Activated CD8-positive, alpha-beta memory T cell treated with anti-CD3 and anti-CD28 coated beads, Interleukin-2, amount 10 ng/mL, durations not matched to agents 7 days and 5 days (primary cell): ENCODE measurements around the gene RHBDL1. TPM values are rescaled to one million over a fixed set of nuclear protein-coding genes. Genes with fewer than 3 reads are reported as not detected.

Experiments used
- ATAC-seq: fragments of 150-1000 bp; cut with Tn5 transposase; one replicate; pipeline ENCODE4 v1.10.0; 2021; ENCODE audit warnings: moderate library complexity
- CTCF ChIA-PET: fragments of 350-600 bp; sonication (Branson Sonifier 250); formaldehyde crosslinking; loops from one replicate; lab custom pipeline; 2021; ENCODE audit warnings: antibody characterized with exemption; lab: Charles Lee
- DNase-seq: peaks from one replicate; pipeline ENCODE4 v3.0.0-alpha.2; 2020
- H3K27ac Mint-ChIP-seq: one replicate; pipeline ENCODE4 v1.8.0; 2021; ENCODE audit warnings: mild to moderate bottlenecking, mixed read lengths
- H3K27me3 Mint-ChIP-seq: one replicate; pipeline ENCODE4 v1.8.0; 2021; ENCODE audit warnings: mixed read lengths
- H3K36me3 Mint-ChIP-seq: one replicate; pipeline ENCODE4 v1.8.0; 2021; ENCODE audit warnings: mild to moderate bottlenecking, mixed read lengths
- H3K4me1 Mint-ChIP-seq: one replicate; pipeline ENCODE4 v1.8.0; 2021; ENCODE audit warnings: mixed read lengths
- H3K4me3 Mint-ChIP-seq: one replicate; pipeline ENCODE4 v1.8.0; 2021; ENCODE audit warnings: mild to moderate bottlenecking, moderate library complexity, mixed read lengths
- H3K9me3 Mint-ChIP-seq: one replicate; pipeline ENCODE4 v1.8.0; 2022; ENCODE audit warnings: low read depth, mixed read lengths
- total RNA-seq, 2 experiments: library from RNA; stranded (reverse); gene quantifications; one replicate each; pipeline ENCODE4 v1.2.3, GENCODE V29; 2021

Gene RHBDL1
- total RNA-seq, 2 experiments from 2014 or later, result 0.37 to 0.79 TPM

DNA sequence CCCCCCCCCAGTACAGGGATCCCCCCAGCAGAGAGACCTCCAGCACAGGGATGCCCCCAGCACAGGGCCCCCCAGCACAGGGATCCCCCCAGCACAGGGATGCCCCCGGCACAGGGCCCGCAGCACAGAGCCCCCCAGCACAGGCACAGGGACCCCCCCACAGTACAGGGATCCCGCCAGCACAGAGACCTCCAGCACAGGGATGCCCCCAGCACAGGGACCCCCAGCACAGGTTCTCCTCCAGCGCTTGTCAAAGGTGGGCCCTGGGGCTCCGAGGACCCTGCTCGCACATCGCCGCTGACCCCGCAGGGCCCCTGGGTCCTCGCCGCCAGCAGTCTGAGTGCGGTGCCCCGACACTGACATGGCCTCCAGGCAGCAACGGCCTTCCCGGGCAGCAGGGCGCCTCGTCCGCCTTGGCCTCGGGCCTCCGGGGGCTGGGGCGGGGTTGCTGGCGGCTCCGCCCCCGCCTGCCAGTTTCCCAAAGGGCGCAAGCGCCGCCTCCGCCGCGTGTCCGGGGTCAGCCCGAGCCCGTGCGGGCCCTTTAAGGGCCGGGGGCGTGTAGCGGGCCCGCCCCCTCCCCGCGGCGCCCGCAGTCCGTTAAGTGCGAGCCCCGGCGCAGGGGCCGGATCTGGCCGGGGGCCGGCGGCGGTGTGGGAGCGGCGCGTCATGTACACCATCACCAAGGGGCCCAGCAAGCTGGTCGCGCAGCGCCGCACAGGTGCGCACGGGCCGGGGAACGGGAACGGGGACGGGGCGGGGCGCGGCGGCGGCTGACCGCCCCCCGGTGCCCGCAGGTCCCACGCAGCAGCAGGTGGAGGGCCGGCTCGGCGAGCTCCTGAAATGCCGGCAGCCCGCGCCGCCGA is 33.9 kb upstream of the RHBDL1 start, which contains the start of gene MCRIP2:
MCRIP2 (plus strand) TSS at position 503 of the 863 bp plus-strand sequence; CDS start at position 667, 164 bp downstream.
- no peaks in the 10 kb centered on the region for H3K36me3 Mint-ChIP-seq
- CTCF ChIA-PET, result interaction anchor here (1.0 kb wide), 1 partner anchor 62 kb away, joined by 3 read pairs; no protein-coding TSS in a partner anchor
- H3K4me3 Mint-ChIP-seq, result peak within 1 kb of the TSS; percentile 69
- H3K27ac Mint-ChIP-seq, result peak within 1 kb of the TSS; percentile 44
- ATAC-seq, result peak; percentile 75
- H3K27me3 Mint-ChIP-seq, result no peaks in the 10 kb centered on the region
- peaks cover 17% of the 10 kb centered on the region for H3K4me1 Mint-ChIP-seq
- no peaks in the 10 kb centered on the region for H3K9me3 Mint-ChIP-seq
- peak; percentile 82 for DNase-seq

DNA sequence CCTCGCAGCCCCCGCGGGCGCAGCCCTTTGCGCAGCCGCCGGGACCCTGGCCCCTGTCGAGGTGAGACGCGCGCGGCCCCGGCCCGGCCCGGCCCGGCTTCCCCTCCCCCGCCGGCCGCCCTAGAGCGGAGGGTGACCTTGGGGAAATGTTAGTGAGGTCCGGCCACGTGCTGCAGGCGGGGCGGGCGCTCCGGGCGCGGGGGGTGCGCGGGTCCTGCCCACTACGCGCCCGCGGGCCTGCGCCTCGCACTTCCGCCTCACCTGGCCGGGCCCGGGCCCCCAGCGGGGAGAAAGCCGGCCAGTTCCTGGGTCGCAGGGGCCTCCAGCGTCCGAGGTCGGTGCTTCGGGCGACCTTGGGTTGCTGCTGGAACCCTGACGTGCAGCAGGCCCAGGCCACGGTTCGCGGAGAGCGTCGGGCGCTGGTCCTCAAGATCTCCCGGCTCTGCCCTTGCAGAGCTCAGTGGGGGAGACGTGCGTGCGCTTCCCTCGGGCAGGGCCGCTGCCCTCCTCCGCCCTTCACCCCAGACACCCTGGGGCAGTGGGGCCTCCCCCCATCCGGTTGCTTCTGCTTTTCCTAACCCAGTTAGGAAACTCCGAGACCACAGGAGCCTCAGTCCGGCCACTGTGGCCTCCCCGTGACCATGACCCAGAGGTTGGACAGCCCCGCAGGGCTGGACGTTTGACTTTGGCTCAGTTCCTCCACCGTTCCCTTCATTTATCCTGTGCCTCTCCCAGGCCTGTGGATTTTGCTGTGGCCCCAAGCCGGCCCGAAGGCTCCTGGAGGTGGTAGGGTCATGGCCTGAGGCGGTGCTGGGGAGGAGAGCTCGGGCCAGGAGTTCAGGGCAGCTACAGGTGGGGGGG is 33.1 kb upstream of the RHBDL1 start:
- Mint-ChIP-seq H3K4me1 (peaks cover 14% of the 10 kb centered on the region), H3K27me3 (no peaks in the 10 kb centered on the region), H3K36me3 (no peaks in the 10 kb centered on the region), H3K4me3 (peak overlapping the region; percentile 69), H3K9me3 (no peaks in the 10 kb centered on the region), H3K27ac (peak overlapping the region; percentile 44)
- DNase-seq (peak; percentile 62), ATAC-seq (peak; percentile 51)
- CTCF ChIA-PET, result interaction anchor here (0.7 to 1.9 kb wide), 4 partner anchors 22 to 63 kb away, joined by 3 to 6 read pairs (median 3); partner anchors contain the start of gene RHOT2

DNA sequence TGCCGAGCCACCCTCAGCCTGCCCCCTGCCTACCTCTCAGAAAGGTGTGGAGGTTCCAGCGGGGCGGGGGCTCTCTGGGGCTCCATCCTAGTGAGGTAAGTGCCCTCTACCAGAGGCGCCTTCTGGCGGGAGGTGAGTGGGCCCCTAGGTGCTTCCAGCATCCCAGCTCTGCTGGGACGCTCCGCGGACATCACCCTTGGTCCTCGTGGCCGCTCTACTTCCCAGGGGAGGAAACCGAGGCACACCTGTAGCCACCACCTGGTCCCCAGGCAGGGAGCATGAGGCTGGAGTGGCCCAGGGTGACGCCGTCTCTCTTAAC is 32.5 kb upstream of the RHBDL1 start:
- peak overlapping the region; percentile 69 for H3K4me3 Mint-ChIP-seq
- H3K9me3 Mint-ChIP-seq, result no peaks in the 10 kb centered on the region
- CTCF ChIA-PET, result interaction anchor here (0.7 to 1.9 kb wide), 3 partner anchors 21 to 43 kb away, joined by 3 to 6 read pairs (median 3); partner anchors contain the start of gene RHOT2

DNA sequence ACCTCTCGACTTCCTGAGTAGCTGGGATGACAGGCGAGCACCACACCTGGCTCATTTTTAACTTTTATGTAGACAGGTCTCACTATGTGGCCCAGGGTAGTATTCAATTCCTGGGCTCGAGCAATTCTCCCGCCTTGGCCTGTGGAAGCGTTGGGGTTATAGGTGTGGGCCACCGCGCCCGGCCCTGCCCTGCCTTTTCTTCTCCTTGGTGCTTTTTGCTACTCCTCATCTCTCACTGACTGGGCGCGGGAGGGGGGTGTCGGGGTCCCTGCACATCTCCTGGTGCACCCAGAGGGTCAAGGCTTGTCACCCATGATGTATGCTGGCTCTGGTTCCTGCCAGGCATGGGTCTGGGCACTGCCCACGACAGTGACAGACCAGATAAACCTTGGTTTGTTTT is 30.9 kb upstream of the RHBDL1 start:
- Mint-ChIP-seq H3K27ac (peak overlapping the region; percentile 59), H3K9me3 (no peaks in the 10 kb centered on the region), H3K27me3 (no peaks in the 10 kb centered on the region), H3K4me1 (peaks cover 17% of the 10 kb centered on the region), H3K4me3 (no peak overlapping the region), H3K36me3 (no peaks in the 10 kb centered on the region)
- CTCF ChIA-PET, result no interaction called here
- no peak for DNase-seq
- ATAC-seq, result no peak

More for the DNA sequence above, 32.5 kb upstream of the RHBDL1 start:
- Mint-ChIP-seq H3K27me3 (no peaks in the 10 kb centered on the region), H3K4me1 (peaks cover 15% of the 10 kb centered on the region), H3K27ac (no peak overlapping the region), H3K36me3 (no peaks in the 10 kb centered on the region)
- DNase-seq (no peak), ATAC-seq (no peak)

DNA sequence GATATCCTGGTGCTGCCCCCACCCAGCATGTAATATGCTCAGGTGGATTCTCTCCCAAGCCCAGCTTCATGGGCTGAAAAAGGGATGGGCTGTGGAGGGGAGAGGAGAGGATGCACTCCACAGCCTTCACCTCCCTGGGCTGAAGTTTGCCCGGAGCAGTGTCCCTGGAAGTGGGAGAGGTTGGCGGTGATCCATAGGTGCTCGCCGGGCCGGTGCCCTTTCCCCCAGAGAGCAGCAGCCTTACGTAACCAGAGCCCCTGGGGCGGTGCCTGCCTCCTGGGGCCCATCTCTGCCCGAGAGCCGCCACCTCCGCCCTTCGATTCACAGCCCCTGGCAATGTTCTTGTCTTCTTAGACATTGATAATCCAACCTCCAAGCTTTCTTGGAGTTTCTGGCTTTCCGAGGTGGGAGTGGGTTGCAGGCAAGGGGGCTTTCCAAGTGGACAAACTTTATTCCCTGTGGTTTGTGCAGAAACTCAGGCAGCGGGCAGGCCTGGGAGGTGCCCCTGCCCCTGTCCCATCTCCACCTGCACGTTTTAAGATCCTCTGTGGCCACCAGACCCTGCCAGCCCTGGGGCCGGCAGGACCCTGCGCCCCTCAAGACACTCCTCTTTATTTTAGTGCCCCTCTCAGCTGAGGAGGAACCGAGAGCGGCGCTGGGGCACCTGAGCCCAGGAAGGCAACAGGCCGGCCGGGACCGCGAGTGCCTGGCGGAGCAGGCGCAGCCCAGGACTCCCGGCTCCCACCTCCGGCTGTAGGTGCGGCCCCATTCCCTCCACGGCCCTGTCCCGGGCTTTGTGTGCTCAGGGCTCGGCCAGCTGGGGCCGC is 29.4 kb upstream of the RHBDL1 start:
- ATAC-seq, result no peak
- Mint-ChIP-seq H3K27ac (no peak overlapping the region), H3K9me3 (no peaks in the 10 kb centered on the region), H3K36me3 (no peaks in the 10 kb centered on the region), H3K4me3 (no peak overlapping the region), H3K4me1 (peaks cover 24% of the 10 kb centered on the region), H3K27me3 (no peaks in the 10 kb centered on the region)
- DNase-seq, result no peak
- CTCF ChIA-PET, result no interaction called here

DNA sequence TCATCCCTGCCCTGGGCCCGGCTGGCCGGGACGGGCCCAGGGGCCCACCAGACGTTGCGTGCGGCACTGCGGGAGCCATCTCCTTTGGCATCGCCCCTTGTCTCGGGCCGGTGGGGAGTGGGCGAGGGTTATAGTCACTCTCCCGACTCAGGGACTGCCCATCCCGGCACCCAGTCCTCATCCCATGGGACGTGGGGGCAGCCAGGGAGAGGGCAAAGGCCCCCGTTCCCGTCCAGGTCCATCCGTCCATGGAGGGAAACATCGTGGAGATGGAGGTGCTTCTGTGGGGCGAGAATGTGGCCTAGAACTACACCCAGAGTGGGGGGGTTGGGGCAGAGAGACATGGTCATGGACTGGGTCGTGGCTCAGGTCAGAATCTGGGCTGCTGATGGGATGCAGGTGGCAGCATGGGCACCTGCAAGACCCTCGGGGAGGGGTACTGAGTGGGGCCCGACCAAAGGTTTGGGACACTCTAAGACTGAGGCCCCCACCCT is 28.7 kb upstream of the RHBDL1 start:
- Mint-ChIP-seq H3K27ac (no peak overlapping the region), H3K27me3 (no peaks in the 10 kb centered on the region), H3K4me3 (no peak overlapping the region), H3K36me3 (no peaks in the 10 kb centered on the region), H3K9me3 (no peaks in the 10 kb centered on the region), H3K4me1 (peaks cover 24% of the 10 kb centered on the region)
- ATAC-seq, result no peak
- DNase-seq, result no peak
- CTCF ChIA-PET, result no interaction called here

DNA sequence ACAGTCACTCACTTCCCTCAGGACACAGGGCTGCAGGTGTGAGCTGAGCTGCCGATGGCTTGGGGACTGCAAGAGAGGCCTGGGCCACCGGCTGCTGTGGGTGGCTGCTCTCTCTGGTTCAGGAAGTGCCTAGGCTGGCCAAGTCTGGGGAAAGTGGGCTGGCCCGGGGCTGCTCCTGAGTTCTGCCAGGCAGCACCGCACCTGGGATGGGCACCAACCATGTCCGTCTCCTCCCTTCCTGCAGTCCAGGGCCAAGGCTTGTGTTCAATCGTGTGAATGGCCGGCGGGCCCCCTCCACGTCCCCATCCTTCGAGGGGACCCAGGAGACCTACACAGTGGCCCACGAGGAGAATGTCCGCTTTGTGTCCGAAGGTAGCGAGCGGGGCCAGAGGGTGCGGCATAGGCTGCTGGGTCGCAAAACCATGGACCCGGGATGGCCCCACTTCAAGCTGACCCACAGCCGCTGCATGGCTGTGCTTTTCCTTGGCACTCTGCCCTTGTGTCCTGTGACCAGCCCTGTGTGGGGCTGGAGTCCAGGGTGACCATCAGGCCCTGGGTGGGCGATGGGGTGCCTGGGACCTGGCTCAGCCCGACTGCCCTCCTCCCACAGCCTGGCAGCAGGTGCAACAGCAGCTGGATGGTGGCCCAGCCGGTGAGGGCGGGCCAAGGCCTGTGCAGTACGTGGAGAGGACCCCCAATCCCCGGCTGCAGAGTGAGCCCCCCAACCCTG is 28.1 kb upstream of the RHBDL1 start:
- CTCF ChIA-PET, result interaction anchor here (0.6 to 1.7 kb wide), 9 partner anchors 7 to 93 kb away, joined by 3 to 7 read pairs (median 3); partner anchors contain the start of genes CIAO3, METTL26 and NHLRC4
- Mint-ChIP-seq H3K4me3 (no peak overlapping the region), H3K36me3 (no peaks in the 10 kb centered on the region), H3K27ac (no peak overlapping the region), H3K27me3 (no peaks in the 10 kb centered on the region), H3K9me3 (no peaks in the 10 kb centered on the region), H3K4me1 (peaks cover 24% of the 10 kb centered on the region)
- DNase-seq, result no peak
- ATAC-seq, result no peak

DNA sequence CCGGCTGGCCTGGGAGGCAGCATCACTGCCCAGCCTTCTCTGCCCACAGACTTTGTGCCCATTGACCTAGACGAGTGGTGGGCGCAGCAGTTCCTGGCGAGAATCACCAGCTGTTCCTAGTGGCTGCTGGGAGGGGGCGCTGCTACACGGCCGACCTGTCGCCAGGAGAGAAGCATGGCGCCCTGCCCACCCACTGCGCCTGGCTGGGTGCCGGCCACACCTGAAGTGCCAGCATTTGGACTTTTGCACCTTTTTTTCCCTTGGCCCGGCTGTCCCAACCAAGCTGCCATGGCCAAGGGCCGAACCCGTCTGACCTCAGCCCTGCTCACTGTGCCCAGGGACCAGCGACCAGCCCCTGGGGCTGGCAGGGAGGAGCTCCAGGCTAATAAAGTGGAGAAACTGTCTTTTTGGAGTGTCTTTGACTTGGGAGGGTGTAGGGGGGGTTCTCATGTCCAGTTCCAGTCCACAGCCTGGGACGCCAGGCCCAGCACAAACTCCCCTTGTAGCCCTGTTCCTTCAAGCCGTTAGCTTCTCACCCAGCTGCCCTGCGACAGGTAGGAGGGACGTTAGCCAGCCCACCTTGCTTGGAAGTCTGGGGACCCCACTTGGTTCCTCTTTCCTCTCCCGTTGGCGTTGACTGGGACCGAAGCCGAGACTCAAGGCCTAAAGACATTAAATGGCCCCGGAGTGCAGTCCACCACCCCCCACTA is 27.2 kb upstream of the RHBDL1 start:
- DNase-seq, result peak; percentile 66
- peak overlapping the region; percentile 75 for H3K4me3 Mint-ChIP-seq
- no peaks in the 10 kb centered on the region for H3K36me3 Mint-ChIP-seq
- ATAC-seq, result peak; percentile 25
- peaks cover 20% of the 10 kb centered on the region for H3K4me1 Mint-ChIP-seq
- peak overlapping the region; percentile 78 for H3K27ac Mint-ChIP-seq
- H3K9me3 Mint-ChIP-seq, result no peaks in the 10 kb centered on the region
- no peaks in the 10 kb centered on the region for H3K27me3 Mint-ChIP-seq
- CTCF ChIA-PET, result interaction anchor here (0.6 to 2.5 kb wide), 15 partner anchors 8 to 119 kb away, joined by 3 to 13 read pairs (median 3); partner anchors contain the start of genes CIAO3, METTL26, NHLRC4 and PIGQ

DNA sequence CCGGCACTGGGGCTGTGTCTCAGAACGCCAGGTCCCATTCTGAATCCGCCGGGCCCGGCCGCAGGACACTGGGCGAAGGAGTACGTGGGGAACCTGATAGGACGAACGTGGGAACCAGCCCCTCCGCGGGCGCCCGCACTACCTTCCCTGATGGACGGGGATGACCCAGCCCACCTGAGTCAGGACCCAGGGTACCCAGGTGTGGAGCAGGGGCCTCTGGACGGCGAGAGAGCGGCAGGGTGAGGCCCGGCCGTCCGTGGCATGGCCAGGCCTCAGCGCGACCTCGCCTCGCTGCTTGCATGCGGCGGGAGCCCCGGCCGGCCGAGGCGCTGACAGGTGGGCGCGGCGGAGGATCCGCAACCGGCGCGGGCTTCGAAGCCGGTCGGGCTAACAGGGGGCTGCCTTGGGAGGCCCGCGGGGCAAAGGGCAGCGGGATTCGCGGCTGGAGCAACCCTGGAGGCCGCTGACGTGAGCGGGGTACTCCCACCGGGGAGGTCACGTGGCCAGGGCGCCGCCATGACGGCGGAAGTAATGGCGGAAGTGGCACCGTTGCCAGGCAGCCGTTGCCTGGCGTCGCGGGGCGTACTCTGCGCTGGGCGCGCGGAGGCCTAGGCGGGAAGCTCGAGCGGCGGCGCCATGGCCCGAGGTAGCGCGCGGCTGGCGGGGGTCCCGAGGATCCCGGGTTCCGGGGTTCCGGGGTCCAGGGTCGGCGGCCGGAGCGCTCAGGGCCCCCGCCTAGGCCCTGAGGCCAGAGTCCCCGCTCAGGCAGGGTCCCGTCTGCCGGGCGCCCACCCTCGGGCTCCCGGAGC is 26.5 kb upstream of the RHBDL1 start, which contains the start of gene WDR90:
WDR90 (plus strand) TSS at position 585 of the 809 bp plus-strand sequence; CDS start at position 637, 52 bp downstream.
- H3K27ac Mint-ChIP-seq, result peak within 1 kb of the TSS; percentile 78
- no peaks in the 10 kb centered on the region for H3K9me3 Mint-ChIP-seq
- H3K27me3 Mint-ChIP-seq, result no peaks in the 10 kb centered on the region
- H3K4me1 Mint-ChIP-seq, result peaks cover 17% of the 10 kb centered on the region
- ATAC-seq (peak; percentile 88), DNase-seq (peak; percentile 96)
- no peaks in the 10 kb centered on the region for H3K36me3 Mint-ChIP-seq
- CTCF ChIA-PET, result interaction anchor here (0.6 to 2.5 kb wide), 13 partner anchors 9 to 120 kb away, joined by 3 to 13 read pairs (median 3); partner anchors contain the start of genes ANTKMT, CIAO3, METTL26 and RHOT2
- peak within 1 kb of the TSS; percentile 75 for H3K4me3 Mint-ChIP-seq

DNA sequence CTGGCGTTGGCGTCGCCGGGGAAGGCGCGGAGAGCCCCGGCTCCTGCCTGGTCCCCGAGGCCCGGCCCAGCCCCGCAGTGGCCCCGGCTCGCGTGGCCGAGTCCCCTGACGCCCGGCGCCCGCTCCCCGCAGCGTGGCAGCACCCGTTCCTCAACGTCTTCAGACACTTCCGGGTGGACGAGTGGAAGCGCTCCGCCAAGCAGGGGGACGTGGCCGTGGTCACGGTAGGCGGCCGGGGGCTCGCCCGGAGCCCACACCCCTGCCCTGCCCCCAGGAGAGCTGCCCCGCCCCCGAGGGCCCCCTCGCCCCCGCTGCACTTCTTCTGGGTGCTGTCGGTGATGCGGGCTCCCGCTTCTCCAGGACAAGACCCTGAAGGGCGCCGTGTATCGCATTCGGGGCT is 25.8 kb upstream of the RHBDL1 start:
- DNase-seq (peak; percentile 59), ATAC-seq (peak; percentile 34)
- Mint-ChIP-seq H3K27ac (no peak overlapping the region), H3K36me3 (no peaks in the 10 kb centered on the region), H3K4me3 (peak overlapping the region; percentile 72), H3K9me3 (no peaks in the 10 kb centered on the region), H3K4me1 (peaks cover 12% of the 10 kb centered on the region), H3K27me3 (no peaks in the 10 kb centered on the region)
- CTCF ChIA-PET, result interaction anchor here (0.6 to 2.5 kb wide), 6 partner anchors 10 to 121 kb away, joined by 3 to 13 read pairs (median 4); partner anchors contain the start of genes ANTKMT and RHOT2
